Measurements from ENCODE around the gene PSMD12. TPM values are rescaled to one million over a fixed set of nuclear protein-coding genes. Genes with fewer than 3 reads are reported as not detected.
"Not testable (repeated sequence)": the region's sequence is repeated elsewhere in the genome, so short reads cannot be mapped to it uniquely, and the experiment has no call there.

Gene PSMD12
- total RNA-seq, 1 experiment from 2014 or later: 192 TPM

DNA sequence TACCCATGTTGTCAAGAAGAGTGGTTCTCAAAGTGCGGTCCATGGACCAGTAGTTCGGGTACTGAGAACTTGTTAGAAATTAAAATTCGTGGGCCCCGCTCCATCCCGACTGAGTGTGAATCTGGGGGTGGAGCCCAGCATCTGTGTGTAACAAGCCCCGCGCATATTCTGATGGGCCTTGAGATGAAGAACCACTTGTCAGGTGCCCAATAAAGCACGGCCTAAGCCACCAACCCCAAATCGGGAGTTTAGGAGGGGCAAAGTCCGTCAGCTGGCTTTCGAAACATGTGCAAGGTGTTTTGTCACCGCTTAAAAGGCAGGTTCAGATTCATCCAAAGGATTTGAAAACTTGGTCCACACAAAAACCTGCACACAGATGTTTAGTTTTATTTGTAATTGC is 29.5 kb downstream of the PSMD12 start:
- DNase-seq (ENCODE audit: low spot score): no peak
- Histone ChIP-seq H3K27ac (ENCODE audit: low read depth, low read length, poor library complexity, severe bottlenecking) (no peak overlapping the region), H3K36me3 (ENCODE audit: insufficient read depth, low read length, poor library complexity, severe bottlenecking) (peaks cover 28% of the 10 kb centered on the region), H3K4me3 (ENCODE audit: low read depth, low read length, poor library complexity, severe bottlenecking) (no peak overlapping the region), H3K9me3 (ENCODE audit: low read depth, low read length, poor library complexity, severe bottlenecking) (no peaks in the 10 kb centered on the region), H3K27me3 (replicated peaks; ENCODE audit: insufficient read depth, low read depth, low read length, poor library complexity) (no peaks in the 10 kb centered on the region), H3K4me1 (ENCODE audit: insufficient read depth, low read length, poor library complexity, severe bottlenecking) (peaks cover 17% of the 10 kb centered on the region)
- no TSS peak for BruUV-seq (replicated peaks)
- CTCF ChIA-PET: no interaction called here
- no peak for TF ChIP-seq EZH2 (IDR thresholded peaks at IDR 0.05; ENCODE audit: borderline replicate concordance, low read depth, low read length, poor library complexity, severe bottlenecking)
- TF ChIP-seq, protein P1, sequence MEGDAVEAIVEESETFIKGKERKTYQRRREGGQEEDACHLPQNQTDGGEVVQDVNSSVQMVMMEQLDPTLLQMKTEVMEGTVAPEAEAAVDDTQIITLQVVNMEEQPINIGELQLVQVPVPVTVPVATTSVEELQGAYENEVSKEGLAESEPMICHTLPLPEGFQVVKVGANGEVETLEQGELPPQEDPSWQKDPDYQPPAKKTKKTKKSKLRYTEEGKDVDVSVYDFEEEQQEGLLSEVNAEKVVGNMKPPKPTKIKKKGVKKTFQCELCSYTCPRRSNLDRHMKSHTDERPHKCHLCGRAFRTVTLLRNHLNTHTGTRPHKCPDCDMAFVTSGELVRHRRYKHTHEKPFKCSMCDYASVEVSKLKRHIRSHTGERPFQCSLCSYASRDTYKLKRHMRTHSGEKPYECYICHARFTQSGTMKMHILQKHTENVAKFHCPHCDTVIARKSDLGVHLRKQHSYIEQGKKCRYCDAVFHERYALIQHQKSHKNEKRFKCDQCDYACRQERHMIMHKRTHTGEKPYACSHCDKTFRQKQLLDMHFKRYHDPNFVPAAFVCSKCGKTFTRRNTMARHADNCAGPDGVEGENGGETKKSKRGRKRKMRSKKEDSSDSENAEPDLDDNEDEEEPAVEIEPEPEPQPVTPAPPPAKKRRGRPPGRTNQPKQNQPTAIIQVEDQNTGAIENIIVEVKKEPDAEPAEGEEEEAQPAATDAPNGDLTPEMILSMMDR (conservative IDR thresholded peaks at IDR 0.05; ENCODE audit: low read depth, low read length): no peak
- POLR2A ChIA-PET (ENCODE audit: low non-redundant PET): no interaction called here
- intact Hi-C loops (cut with micrococcal nuclease; ENCODE audit: unreplicated experiment): no loop called here

DNA sequence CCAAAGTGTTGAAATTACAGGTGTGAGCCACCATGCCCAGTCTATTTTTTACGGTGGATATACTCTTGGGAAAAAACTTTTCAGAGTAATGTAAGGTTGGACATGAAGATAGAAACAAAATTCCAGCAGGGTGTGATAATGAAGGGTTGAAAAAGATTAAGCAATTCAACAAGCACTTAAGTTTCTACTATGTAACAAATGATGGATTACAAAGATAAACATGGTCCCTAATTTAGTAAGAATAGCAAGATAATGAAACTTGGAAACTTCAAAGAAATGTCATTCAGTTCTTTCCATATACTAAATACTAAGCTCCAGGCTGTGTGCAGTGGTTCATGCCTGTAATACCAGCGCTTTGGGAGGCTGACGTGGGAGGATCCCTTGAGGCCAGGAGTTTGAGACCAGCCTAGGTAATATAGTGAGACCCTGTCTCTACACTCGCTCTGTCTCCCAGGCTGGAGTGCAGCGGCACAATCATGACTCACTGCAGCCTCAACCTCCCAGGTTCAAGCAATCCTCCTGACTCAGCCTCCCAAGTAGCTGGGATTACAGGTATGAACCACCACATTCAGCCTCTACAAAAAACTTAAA is 31.0 kb downstream of the PSMD12 start:
- Histone ChIP-seq H3K36me3 (ENCODE audit: insufficient read depth, low read length, poor library complexity, severe bottlenecking) (peaks cover 13% of the 10 kb centered on the region), H3K9me3 (ENCODE audit: low read depth, low read length, poor library complexity, severe bottlenecking) (no peaks in the 10 kb centered on the region), H3K27me3 (replicated peaks; ENCODE audit: insufficient read depth, low read depth, low read length, poor library complexity) (no peaks in the 10 kb centered on the region), H3K4me1 (ENCODE audit: insufficient read depth, low read length, poor library complexity, severe bottlenecking) (peaks cover 10% of the 10 kb centered on the region), H3K27ac (ENCODE audit: low read depth, low read length, poor library complexity, severe bottlenecking) (no peak overlapping the region), H3K4me3 (ENCODE audit: low read depth, low read length, poor library complexity, severe bottlenecking) (no peak overlapping the region)
- intact Hi-C loops (cut with micrococcal nuclease; ENCODE audit: unreplicated experiment): no loop called here
- POLR2A ChIA-PET (ENCODE audit: low non-redundant PET): no interaction called here
- CTCF ChIA-PET: no interaction called here
- no TSS peak for BruUV-seq (replicated peaks)
- DNase-seq (ENCODE audit: low spot score): no peak
- no peak for TF ChIP-seq EZH2 (IDR thresholded peaks at IDR 0.05; ENCODE audit: borderline replicate concordance, low read depth, low read length, poor library complexity, severe bottlenecking)
- TF ChIP-seq, protein P1 (conservative IDR thresholded peaks at IDR 0.05; ENCODE audit: low read depth, low read length): no peak

DNA sequence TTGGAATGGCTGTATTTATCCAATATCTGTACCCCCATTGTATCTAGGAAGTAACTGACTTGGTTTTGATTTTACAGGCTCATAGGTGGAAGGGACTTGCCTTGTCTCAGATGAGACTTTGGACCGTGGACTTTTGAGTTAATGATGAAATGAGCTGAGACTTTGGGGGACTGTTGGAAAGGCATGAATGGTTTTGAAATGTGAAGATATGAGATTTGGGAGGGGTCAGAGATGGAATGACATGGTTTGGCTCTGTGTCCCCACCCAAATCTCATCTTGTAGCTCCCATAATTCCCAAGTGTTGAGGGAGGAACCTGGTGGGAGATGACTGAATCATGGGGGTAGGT is 34.2 kb downstream of the PSMD12 start:
- DNase-seq (ENCODE audit: low spot score); BruUV-seq (replicated peaks); CTCF ChIA-PET; H3K9me3 ChIP-seq (ENCODE audit: low read depth, low read length, poor library complexity, severe bottlenecking); H3K36me3 ChIP-seq (ENCODE audit: insufficient read depth, low read length, poor library complexity, severe bottlenecking); H3K27me3 ChIP-seq (replicated peaks; ENCODE audit: insufficient read depth, low read depth, low read length, poor library complexity); H3K4me3 ChIP-seq (ENCODE audit: low read depth, low read length, poor library complexity, severe bottlenecking); H3K27ac ChIP-seq (ENCODE audit: low read depth, low read length, poor library complexity, severe bottlenecking); POLR2A ChIA-PET (ENCODE audit: low non-redundant PET); intact Hi-C loops (cut with micrococcal nuclease; ENCODE audit: unreplicated experiment); H3K4me1 ChIP-seq (ENCODE audit: insufficient read depth, low read length, poor library complexity, severe bottlenecking): not testable (repeated sequence)

DNA sequence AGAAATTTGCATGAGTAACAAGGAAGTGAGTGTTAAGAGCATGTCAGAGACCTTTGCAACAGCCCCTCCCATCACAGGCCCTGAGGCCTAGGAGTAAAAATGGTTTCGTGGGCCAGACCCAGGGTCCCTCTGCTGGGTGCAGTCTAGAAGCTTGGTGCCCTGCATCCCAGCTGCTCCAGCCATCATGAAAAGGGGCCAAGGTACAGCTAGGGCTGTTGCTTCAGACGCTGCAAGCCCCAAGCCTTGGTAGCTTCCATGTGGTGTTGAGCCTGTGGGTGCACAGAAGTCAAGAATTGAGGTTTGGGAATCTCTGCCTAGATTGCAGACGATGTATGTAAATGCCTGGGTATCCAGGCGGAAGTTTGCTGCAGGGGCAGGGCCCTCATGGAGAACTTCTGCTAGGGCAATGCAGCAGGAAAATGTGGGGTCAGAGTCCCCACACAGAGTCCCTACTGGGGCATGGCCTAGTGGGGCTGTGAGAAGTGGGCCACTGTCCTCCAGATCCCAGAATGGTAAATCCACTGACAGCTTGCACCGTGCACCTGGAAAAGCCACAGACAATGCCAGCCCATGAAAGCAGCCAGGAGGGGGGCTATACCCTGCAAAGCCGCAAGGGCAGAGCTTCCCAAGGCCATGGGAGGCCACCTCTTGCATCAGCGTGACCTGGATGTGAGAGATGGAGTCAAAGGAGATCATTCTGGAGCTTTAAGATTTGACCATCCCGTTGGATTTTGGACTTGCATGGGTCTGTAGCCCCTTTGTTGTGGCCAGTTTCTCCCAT is 34.8 kb downstream of the PSMD12 start:
- H3K27me3 ChIP-seq (replicated peaks; ENCODE audit: insufficient read depth, low read depth, low read length, poor library complexity); H3K27ac ChIP-seq (ENCODE audit: low read depth, low read length, poor library complexity, severe bottlenecking); H3K4me1 ChIP-seq (ENCODE audit: insufficient read depth, low read length, poor library complexity, severe bottlenecking); intact Hi-C loops (cut with micrococcal nuclease; ENCODE audit: unreplicated experiment); POLR2A ChIA-PET (ENCODE audit: low non-redundant PET); H3K4me3 ChIP-seq (ENCODE audit: low read depth, low read length, poor library complexity, severe bottlenecking); DNase-seq (ENCODE audit: low spot score); H3K36me3 ChIP-seq (ENCODE audit: insufficient read depth, low read length, poor library complexity, severe bottlenecking); CTCF ChIA-PET; BruUV-seq (replicated peaks); H3K9me3 ChIP-seq (ENCODE audit: low read depth, low read length, poor library complexity, severe bottlenecking): not testable (repeated sequence)

Data from A673 (cell line).